CD4-positive, alpha-beta T cell treated with Interleukin-12 subunit alpha and Interleukin-12 subunit beta, for 1 hour (primary cell): Measurements from ENCODE around the gene MFAP3.
A peak's percentile ranks its signal among the peaks of the same experiment; 100 is the strongest.
"Not testable (repeated sequence)": the region's sequence is repeated elsewhere in the genome, so short reads cannot be mapped to it uniquely, and the experiment has no call there.

Experiments used
- DNase-seq: peaks from one replicate; pipeline ENCODE4 v3.0.0-alpha.2; 2020

MFAP3 gene

DNA sequence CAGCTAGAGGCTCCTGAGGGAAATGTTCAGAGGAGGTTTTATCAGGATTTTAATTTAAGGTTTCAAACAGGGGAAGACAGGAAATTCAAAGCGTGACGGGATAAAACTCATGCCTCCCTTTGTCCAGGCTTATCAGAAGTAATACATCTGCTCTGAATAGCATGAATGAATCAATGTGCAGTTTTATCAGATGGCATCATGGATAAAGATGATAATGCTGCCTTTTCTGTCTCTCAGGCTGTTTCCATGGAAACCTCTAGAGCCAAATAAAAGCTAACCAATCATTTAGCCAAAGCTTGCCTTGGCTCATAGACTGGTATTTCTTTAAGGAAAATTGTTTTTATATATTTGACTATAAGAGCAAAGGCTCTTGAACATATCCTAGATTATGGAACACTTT, 16.4 kb downstream of the MFAP3 start:
- DNase-seq, result no peak

DNA sequence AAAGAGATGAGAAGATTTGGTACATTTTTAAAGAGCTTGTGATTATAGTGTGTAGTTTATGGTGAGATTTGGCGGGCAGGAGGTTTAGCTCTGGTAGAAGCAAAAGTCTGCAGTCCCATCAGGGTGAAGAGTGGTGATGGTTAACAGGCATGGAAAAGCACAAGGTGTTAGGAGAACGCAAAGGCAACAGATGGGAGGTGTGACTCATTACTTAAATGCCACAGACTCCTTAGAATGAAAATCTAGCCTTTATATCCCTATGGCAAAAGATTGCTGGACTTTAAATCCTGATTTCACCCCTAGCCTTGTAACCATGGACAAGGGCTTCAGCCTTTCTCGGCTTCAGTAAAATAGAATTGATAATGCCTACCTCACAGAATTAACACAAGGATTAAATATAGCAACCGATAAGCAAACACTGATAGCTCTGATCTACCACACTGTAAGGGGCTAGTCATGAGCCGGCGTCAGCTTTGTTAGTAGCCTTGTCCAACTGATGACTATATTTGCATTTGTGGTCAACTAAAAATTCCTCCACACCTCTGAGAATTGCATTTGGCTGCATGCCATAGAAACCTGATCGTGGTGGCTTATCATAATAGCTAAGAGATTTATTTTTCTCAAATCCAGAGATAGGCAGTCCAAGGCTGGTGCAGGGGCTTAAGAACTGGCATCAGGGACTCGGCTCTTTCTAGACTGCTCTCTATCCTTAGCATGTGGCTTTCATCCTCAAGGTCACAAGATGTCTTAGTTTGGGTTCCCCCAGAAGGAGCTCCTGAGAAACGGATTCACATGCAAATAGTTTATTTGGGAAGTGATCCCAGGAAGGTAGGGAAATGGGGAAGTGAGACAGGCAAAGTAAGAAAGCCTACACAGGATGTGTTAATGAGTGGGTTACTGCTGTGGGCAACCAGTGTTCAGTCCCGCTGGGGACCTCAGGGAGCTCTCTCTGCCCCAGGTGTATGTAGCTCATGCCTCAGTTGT, 19.6 kb downstream of the MFAP3 start:
- no peak for DNase-seq

DNA sequence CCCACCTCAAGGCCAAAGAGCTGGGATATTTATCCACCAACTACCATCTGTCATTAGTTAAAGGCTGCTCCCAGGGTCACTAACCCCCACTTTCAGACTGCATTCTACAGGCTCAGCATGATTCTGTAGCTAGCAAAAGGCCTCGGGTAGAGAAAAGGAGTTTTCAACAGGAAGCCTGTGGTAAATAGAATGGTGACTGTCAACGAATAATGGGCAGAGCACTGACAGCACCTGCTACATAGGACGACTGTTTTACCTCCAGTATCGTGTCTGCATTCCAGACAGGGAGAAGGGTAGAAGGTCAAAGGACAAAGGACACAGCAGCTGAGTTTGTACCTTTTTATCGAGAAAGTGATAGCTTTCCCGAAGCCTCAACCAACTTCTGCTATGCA, 20.3 kb downstream of the MFAP3 start:
- no peak for DNase-seq

DNA sequence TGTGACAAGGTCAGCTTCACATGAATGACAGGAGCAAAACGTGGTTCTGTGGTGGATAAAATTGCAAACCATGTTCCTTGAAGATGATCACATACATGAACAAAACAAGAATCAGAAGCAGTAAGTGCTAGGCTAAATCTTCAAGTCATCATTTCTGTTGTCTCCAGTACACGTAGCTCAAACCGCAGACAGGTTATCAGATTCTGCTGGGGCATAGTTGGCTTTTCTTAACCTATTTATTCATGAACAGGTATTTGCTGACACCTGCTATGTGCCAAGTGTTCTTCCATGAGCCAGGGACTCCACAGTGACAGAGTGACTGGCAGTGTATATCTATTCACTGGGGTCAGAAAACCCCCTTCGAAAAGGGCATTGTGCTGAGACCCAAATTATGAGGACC, 20.8 kb downstream of the MFAP3 start:
- DNase-seq, result no peak

DNA sequence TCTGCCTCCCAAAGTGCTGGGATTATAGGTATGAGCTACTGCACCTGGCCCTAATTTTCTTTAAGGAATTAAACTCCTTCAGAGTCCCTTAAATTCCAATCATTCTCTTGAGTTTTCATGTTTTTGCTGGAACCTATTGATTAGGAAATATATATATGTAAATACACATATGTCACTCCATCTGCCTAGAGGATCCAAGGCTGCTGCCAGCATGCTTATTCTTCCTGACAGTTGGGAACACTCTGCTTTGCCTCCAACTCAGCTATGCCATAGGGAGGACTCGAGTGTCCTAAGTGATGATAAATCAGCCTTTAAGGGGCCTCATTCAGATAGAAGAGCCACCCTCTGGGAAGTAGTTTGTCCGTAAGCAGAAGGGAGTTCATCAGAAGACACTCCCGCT, 21.8 kb downstream of the MFAP3 start:
- DNase-seq, result no peak

DNA sequence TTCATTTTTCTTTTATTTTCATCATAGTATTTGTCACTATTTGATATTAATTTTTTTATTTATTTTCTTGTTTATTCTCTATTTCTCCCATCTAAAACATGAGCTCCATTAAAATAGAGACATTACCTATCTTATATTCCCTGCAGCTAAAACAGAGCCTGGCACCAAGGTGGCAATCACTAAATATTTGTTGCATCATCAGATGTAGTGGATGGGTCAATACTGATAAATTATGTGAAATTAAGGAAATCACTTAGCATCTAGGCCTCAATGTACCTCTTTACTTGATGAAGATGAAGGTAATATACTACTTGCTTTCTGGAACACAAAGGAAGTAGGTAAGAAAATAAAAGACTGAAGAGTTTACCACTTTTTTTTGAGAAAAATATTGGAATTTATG, 24.6 kb downstream of the MFAP3 start:
- no peak for DNase-seq

DNA sequence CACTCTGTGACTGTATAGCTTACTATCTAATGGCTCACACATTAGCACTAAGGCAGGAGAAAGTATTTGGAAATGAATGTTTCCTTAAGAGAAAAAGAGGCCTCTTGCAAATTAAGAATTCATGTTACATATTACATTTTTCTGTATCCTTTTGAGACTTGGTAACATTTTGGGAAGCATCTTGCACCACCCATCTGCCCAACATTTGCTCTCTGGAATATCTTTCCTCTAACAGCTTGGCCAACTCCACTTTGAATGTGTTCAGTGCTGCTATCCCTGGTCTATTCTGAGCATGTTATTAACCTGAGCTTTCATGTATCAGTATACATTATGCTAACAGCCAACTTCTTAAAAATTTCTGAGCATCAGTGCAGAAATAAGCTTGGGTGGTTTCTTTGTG, 27.2 kb downstream of the MFAP3 start:
- no peak for DNase-seq

DNA sequence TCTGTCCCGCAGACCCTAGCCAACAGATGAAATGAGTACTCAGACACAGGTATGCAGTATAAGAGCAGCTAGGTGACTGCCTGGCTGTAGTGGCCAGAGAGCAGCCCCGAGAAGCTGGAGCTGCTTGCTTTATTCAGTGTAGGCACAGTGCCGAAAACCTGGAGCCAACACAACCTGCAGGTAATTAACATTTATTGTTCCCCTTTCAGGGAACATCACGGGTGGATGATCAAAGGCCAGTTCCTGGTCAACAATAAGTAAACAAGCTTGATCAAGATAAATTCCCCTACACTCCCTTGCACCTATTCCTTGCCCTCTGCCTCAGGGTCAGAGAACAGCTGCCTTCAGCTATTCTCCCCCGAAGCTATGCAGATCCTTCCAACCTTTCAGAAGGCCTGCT, 31.1 kb downstream of the MFAP3 start:
- DNase-seq, result not testable (repeated sequence)

DNA sequence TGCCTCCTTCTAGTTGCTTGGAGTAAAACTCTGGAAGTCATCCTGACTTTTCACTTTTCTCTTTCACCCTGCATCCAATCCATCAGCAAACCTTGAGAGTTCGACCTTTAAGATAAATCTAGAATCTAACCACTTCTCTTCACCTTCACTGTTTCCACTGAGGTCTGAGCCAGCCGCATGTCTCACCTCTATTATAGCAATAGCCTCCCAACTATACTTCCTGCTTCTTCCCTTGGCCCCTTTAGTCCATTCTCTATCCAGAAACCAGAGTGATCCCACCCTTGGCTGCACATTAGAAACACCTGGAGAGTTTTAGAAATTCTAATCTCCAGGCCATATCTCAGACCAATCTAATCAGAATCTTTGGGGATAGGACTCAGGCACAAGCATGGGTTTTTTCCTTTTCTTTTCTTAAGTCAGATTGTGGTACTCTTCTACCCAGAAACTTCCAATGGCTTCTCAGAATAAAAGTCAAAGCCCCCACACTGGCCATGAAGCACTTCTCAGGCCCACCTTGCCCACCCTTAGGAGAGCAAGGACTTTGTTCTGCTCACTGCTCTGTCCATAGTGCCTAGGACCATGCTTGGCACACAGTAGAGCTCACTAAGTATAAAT, 33.1 kb downstream of the MFAP3 start:
- DNase-seq, result no peak

DNA sequence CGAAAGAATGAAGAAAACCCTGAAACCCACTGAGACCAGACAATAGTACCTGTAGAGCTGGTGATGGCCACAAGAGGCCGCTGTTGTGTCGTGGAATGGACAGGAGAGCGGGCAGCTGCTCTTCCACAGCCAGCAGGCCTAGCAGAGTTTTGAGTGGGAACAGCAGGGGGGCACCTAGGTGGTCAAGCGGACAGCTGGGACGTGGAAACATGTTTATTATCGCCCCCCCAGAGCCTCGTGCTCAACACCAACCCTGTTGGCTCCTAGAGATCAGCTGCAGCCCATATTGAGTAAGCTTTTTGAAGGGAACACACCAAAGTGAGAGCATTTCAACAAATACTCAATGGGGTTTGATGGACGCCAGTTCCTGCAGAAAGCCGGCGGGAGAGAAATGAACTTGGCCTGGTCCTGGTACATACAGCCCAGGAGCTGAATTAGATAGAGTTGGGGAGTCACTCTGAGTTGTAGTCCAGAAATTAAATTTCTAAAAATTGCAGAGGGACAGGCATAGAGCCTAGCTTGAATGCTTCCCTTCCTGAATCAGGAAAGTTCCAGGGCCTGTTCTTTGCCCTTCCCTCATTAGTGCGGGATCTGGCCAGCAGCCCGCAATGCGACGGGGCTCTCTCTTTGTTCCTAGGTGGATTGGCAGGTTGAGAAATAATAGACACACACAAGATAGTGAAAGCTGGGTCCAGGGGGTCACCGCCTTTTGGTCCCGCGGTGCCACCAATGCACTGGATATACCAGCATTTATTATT, 33.8 kb downstream of the MFAP3 start:
- DNase-seq, result peak; percentile 82

DNA sequence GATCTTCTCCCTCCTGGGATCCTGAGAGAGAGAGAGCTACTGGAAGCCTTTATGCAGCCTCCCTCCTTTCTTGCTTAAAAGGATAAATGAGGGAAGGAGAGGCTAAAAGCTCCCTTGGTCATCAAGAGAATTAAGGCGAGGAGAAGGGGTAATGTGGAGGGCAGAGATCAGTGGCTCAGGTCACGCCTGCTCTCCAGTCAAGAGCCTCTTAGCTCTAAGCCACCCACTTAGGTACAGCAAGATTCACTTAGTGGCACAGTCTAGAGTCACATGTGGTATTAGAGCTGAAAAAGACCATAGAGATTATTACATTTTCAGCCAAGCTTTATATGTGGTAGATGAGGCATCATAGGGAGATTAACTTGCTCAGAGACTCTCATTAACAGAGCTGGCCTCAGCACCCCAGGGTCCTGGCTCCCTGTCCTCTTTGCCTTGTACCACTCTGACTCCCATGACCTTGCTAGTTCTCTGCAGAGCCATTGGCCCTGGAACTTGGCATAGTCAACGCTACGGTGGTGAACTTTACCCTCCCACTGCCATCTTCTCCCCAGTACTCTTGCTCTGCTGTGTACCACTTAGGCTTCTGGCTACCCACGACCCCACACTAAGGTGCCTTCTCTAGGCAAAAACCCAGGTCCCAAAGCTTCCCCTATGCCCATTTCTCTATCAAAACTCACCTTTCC, 37.6 kb downstream of the MFAP3 start:
- DNase-seq, result no peak

DNA sequence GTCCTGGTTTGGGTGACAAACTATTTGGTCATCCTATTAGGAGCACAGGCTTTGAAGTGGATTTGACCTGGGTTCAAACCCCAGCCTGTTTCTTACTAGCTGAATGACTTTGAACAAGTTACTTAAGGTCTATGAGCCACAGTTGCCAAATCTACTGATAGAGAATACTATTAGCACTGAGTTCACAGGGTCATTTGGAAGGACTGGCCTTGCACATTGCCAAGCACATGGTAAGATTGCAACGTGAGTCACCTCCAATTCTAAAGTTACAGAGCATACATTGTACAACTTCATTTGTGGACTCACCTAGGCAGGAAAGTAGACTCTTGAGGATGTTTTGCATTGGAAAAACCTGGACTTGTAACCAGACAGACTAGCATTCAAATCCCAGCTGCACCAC, 38.9 kb downstream of the MFAP3 start:
- DNase-seq, result no peak

DNA sequence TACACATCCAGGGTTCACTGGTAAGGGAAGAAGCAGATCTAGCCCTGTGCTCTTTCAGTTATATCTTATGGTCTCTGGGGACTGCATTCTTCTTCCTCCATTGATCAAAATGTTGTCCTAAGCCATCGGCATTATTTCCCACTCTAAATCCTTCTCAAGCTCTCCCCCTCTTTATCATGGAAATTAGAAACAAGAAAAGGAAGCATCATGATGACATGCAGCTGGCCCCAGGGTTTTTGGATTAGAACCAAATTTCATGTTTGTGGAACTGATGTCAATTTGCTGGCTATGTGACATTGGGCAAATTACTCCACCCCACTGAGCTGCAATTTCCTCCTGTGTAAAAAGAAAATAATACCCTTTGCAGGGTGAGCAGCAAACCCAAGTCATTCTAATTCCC, 39.5 kb downstream of the MFAP3 start:
- DNase-seq, result no peak

DNA sequence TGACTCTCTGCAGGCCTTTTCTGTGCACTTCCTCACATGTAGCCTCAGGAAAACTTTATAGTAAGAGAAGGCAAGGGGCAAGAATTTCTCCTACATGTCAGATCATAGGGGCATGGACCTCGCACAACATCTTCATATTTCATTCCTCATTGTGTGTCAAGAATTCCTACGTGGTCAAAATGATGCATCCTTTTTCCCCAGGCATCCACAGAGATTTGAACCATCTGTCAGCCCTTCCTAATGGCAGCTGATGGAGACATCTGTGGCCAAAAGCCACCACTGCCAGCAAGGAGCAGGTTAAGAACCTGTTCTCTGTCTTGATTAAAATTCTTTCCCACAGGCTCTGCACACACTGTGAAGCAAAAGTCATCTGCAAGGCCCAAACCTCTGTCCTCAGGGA, 42.5 kb downstream of the MFAP3 start:
- no peak for DNase-seq

DNA sequence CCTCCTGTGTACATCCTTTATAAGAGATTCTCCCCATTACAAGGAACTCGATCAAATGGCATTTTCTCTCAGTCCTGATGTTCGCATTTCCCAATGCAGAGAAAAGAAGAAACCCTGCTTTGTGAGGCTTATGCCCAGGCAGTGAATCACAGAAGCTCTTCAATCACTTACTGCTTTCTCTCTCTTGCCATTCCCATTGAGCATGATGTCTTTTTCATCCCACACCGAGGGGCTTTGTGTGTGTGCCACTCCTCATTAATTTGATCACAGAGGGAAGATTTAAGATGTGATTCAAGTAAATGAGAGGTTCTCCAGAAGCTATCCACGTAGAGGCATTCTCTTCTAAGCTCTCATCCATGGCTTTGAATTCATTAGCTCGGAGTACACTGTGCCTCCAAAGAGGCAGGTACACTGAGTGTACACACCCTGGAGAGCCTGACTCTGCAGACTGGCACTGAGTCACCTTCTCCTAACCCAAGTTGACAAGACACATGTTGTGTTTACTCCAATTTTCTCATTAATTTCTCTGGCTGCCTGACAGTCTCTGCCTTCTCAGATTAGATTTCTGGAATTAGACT, 45.4 kb downstream of the MFAP3 start:
- DNase-seq, result no peak

DNA sequence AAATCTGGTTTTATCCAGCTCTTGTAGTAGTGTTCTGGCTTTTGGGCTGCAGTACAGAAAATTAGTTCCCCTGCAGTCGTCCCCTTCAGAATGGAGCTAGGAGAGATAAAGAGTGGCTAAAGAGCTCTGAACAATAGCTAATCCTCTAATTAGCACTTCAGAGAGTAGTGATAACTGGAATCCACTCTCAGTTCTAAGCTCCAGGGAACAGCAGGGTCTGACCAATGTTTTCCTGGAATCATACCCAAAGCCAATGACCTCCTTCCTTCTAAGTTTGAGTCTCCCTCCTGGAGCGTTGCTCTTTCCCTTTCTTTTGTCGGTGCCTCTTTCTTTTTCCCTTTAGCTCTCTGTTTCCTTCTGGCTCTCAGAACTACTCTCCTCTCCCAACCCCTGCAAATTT, 47.4 kb downstream of the MFAP3 start:
- DNase-seq, result no peak

DNA sequence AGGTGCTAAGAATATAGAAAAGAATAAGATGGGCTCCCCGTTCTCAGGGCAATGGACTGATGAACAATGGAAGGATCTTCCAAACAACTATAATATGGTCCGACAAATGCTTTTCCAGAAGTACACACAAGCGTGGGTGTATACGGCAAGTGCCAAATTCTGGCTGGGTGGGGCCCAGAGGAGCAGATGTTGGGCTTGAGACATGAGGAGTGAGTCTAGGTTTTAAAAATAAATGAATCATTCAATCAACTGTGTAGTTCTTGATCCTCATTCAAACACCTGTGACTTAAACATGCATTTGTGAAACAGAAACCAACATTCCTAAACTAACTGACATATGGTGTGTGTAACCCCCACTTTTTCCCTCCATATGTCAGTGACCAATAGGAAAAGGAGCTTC, 47.9 kb downstream of the MFAP3 start:
- no peak for DNase-seq

DNA sequence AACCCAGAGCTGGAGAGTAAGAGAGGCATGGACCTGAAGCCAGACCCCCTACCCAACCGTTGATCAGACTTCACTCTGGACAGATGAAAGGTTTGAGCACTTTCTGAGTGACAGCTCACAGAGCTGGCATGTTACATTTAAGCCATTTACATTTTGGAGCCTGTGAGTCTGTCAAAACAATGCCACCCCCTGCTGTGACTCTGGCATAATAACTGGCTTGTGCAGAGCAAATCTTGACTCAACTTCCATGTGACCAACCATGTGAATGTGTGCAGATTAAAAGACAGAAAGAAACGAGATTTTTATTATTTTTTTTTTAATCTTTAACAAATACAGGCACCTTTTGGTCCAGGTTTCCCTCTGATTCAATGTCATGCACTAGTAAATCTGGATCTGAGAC, 48.5 kb downstream of the MFAP3 start:
- DNase-seq, result no peak

DNA sequence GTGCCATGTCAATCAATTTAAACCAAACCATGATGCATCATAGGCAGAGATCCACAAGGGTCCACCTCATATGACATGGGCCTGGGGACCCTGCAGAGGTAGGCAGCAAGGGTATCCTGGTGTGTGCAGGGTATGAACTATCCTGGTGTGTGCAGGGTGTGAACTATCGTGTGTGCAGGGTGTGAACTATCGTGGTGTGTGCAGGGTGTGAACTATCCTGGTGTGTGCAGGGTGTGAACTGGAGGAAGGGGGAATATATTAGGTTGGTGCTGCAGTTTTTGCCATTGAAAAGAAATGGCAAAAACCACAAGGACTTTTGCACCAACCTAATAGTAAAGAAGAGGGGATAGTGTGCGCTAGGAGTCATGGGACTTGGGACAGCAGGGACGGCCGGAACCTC, 50.0 kb downstream of the MFAP3 start:
- no peak for DNase-seq

DNA sequence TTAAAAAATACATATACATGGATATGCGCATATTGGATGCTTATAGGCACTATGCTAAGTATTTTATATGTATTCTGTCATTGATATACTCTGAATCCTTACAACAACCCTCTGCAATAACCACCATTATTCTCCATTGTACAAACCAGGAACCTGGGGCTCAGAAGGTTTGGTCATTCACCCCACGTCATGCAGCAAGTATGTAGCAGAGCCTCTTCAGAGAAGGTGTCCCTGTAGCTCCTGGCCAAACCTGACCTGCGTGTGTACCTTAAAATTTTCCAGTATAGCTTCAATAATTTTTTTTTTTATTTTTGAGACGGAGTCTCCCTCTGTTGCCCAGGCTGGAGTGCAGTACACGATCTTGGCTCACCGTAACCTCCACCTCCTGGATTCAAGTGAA, 51.9 kb downstream of the MFAP3 start:
- DNase-seq, result no peak

DNA sequence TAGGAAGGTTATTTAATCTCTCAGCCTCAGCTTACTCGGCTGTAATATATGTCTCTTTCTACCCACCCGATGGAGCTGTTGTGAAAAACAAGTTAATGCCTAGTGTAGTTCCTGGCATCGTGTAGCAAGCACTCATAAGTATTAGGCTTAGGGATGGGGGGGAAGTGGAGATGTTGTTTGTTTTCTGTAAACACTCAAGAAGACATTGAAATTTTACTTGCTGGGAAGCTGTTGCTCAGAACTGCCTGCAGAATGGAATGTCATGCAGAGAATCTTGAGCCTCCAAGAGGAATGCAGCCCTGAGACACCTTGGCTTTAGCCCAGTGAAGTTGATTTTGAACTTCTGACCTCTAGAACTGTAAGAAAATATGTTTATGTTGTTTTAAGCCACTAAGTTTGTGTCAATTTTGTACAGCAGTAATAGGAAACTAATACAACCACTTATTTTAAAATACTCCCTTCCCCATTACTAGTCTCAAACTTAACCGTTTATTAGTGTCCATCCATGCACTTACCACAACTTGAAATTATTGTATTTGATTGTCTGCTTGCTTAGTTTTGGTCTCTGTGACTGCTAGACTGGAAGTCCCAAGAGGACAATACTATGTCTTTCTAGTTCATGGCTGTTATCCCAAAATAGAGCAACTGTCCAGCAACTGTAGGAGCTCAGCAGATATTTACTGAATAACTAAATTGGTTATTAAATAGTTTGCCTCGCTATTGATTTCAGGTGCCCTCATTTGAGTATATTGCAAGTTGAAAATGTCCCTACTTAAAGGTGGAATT, 53.8 kb downstream of the MFAP3 start:
- no peak for DNase-seq

DNA sequence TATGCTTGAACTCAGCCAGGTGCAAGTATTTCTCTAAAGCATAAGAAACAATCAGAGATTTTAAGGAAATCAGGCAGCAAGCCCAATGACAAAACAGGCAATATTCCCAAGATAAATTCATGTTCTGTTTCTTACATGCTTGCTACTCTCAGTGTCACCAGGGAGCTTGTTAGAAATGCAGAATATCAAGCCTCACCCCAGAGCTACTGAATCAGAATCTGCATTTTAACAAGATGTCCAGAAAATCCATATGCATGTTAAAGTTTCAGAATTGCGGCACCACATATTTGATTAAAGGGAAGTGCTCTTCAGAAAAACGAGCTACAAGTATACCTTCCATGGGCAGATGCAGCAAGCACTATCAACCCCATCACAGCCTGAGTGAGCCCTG, 54.4 kb downstream of the MFAP3 start:
- no peak for DNase-seq
